Astrocyte (in vitro differentiated cells and primary cell): ENCODE measurements around the gene DRD4. TPM values are rescaled to one million over a fixed set of nuclear protein-coding genes. Genes with fewer than 3 reads are reported as not detected.

Experiments used
- DNase-seq: peaks from one replicate; pipeline ENCODE4 v3.0.0-alpha.2; 2010; ENCODE audit warnings: low read depth
- FAIRE-seq: peaks from 2 replicates; lab custom pipeline; 2011; peaks lifted over from hg19 to GRCh38; lab: Jason Lieb, UNC
- H2AFZ ChIP-seq: 2 replicates; pipeline ENCODE4 v1.6.0; 2012; ENCODE audit warnings: low read depth, low read length, inconsistent platforms
- H3K27ac ChIP-seq: 2 replicates; pipeline ENCODE4 v1.5.1; 2011; ENCODE audit warnings: low read depth, low read length, inconsistent platforms
- H3K27me3 ChIP-seq: 2 replicates; pipeline ENCODE4 v1.6.0; 2011; ENCODE audit warnings: low read length, inconsistent platforms; ENCODE audit not compliant: insufficient read depth
- H3K36me3 ChIP-seq: 2 replicates; pipeline ENCODE4 v1.5.1; 2011; ENCODE audit warnings: low read length, inconsistent platforms; ENCODE audit not compliant: insufficient read depth
- H3K4me1 ChIP-seq: 2 replicates; pipeline ENCODE4 v1.5.1; 2011; ENCODE audit warnings: low read length, inconsistent platforms; ENCODE audit not compliant: insufficient read depth
- H3K4me2 ChIP-seq: 2 replicates; pipeline ENCODE4 v1.6.0; 2012; ENCODE audit warnings: low read length, inconsistent platforms
- H3K4me3 ChIP-seq: 2 replicates; pipeline ENCODE4 v1.5.1; 2011; ENCODE audit warnings: low read depth, mild to moderate bottlenecking, low read length, inconsistent platforms; ENCODE audit not compliant: insufficient read depth
- H3K79me2 ChIP-seq: 2 replicates; pipeline ENCODE4 v1.6.0; 2012; ENCODE audit warnings: mild to moderate bottlenecking, low read length, inconsistent platforms; ENCODE audit not compliant: insufficient read depth
- H3K9ac ChIP-seq: 2 replicates; pipeline ENCODE4 v1.6.0; 2012; ENCODE audit warnings: mild to moderate bottlenecking, low read length, inconsistent platforms
- H3K9me3 ChIP-seq: 2 replicates; pipeline ENCODE4 v1.5.1; 2012; ENCODE audit warnings: low read depth, mild to moderate bottlenecking, low read length, inconsistent platforms; ENCODE audit not compliant: insufficient read depth
- H4K20me1 ChIP-seq: 2 replicates; pipeline ENCODE4 v1.6.0; 2012; ENCODE audit warnings: low read length, inconsistent platforms; ENCODE audit not compliant: insufficient read depth
- H3K27ac Mint-ChIP-seq: one replicate; pipeline ENCODE4 v1.8.0; 2021; ENCODE audit warnings: mild to moderate bottlenecking, mixed read lengths; ENCODE audit not compliant: unreplicated experiment
- H3K27me3 Mint-ChIP-seq: one replicate; pipeline ENCODE4 v1.8.0; 2021; ENCODE audit warnings: low read depth, mixed read lengths; ENCODE audit not compliant: unreplicated experiment
- H3K36me3 Mint-ChIP-seq: one replicate; pipeline ENCODE4 v1.8.0; 2021; ENCODE audit warnings: low read depth, mixed read lengths; ENCODE audit not compliant: unreplicated experiment
- H3K4me1 Mint-ChIP-seq: one replicate; pipeline ENCODE4 v1.8.0; 2021; ENCODE audit warnings: low read depth, mixed read lengths; ENCODE audit not compliant: unreplicated experiment
- H3K4me3 Mint-ChIP-seq: one replicate; pipeline ENCODE4 v1.8.0; 2021; ENCODE audit warnings: mild to moderate bottlenecking, moderate library complexity, mixed read lengths; ENCODE audit not compliant: unreplicated experiment
- H3K9me3 Mint-ChIP-seq: one replicate; pipeline ENCODE4 v1.8.0; 2021; ENCODE audit warnings: mild to moderate bottlenecking, mixed read lengths; ENCODE audit not compliant: unreplicated experiment
- EZH2 ChIP-seq: IDR thresholded peaks from 2 replicates; pipeline ENCODE4 v1.6.1; 2012; ENCODE audit warnings: mild to moderate bottlenecking, low read length, inconsistent platforms; ENCODE audit not compliant: insufficient read depth
- total RNA-seq: library from RNA; stranded (reverse); gene quantifications from 2 replicates; pipeline ENCODE4 v1.2.1, GENCODE V29; 2021
- TF ChIP-seq, protein P1 (sequence below): IDR thresholded peaks from 2 replicates; pipeline ENCODE4 v1.5.1; 2011; ENCODE audit warnings: low read depth, mild to moderate bottlenecking, inconsistent platforms, low read length, moderate library complexity; ENCODE audit not compliant: insufficient read depth

Gene DRD4
- total RNA-seq, 1 donor from 2014 or later, result 9.9 TPM

GRCh38 chr11:674406-674805 lies 37.3 kb downstream of the DRD4 start:
- H3K4me3 ChIP-seq, result no peak overlapping the region
- no peak overlapping the region for H3K4me2 ChIP-seq
- Mint-ChIP-seq H3K27me3 (no peaks in the 10 kb centered on the region), H3K9me3 (no peaks in the 10 kb centered on the region), H3K27ac (peak overlapping the region; percentile 26), H3K4me3 (no peak overlapping the region), H3K36me3 (peaks cover 21% of the 10 kb centered on the region), H3K4me1 (no peaks in the 10 kb centered on the region)
- H3K36me3 ChIP-seq, result peaks cover 17% of the 10 kb centered on the region
- H3K27ac ChIP-seq, result no peak overlapping the region
- DNase-seq (no peak), FAIRE-seq (no peak)
- no peak overlapping the region for H2AFZ ChIP-seq
- H3K79me2 ChIP-seq, result no peaks in the 10 kb centered on the region
- H3K4me1 ChIP-seq, result no peaks in the 10 kb centered on the region
- H4K20me1 ChIP-seq, result peaks cover 4% of the 10 kb centered on the region
- H3K9ac ChIP-seq, result no peak overlapping the region
- TF ChIP-seq, protein P1, sequence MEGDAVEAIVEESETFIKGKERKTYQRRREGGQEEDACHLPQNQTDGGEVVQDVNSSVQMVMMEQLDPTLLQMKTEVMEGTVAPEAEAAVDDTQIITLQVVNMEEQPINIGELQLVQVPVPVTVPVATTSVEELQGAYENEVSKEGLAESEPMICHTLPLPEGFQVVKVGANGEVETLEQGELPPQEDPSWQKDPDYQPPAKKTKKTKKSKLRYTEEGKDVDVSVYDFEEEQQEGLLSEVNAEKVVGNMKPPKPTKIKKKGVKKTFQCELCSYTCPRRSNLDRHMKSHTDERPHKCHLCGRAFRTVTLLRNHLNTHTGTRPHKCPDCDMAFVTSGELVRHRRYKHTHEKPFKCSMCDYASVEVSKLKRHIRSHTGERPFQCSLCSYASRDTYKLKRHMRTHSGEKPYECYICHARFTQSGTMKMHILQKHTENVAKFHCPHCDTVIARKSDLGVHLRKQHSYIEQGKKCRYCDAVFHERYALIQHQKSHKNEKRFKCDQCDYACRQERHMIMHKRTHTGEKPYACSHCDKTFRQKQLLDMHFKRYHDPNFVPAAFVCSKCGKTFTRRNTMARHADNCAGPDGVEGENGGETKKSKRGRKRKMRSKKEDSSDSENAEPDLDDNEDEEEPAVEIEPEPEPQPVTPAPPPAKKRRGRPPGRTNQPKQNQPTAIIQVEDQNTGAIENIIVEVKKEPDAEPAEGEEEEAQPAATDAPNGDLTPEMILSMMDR, result no peak
- no peak for TF ChIP-seq EZH2
- H3K27me3 ChIP-seq, result no peaks in the 10 kb centered on the region
- H3K9me3 ChIP-seq, result no peaks in the 10 kb centered on the region

DNA sequence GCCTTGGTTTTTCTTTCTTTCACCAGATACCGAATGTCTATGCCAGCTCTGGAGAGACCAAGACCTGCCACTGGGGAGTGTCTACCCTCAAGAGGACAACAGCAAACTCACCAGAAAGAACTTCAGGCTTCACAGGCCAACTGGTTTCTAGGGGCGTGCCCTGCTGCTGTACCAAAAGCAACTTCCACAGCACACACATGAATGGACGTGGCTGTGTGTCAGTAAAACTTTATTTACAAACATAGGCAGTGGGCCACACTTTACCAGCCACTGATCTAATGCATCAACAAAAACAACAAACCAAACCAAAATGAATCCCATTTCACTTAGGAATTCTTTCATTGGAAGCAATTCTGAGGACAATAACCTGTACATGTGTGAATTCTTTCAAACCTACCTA lies 41.2 kb downstream of the DRD4 start:
- Mint-ChIP-seq H3K4me1 (no peaks in the 10 kb centered on the region), H3K36me3 (peaks cover 33% of the 10 kb centered on the region), H3K27ac (no peak overlapping the region), H3K4me3 (no peak overlapping the region), H3K9me3 (no peaks in the 10 kb centered on the region), H3K27me3 (no peaks in the 10 kb centered on the region)
- Histone ChIP-seq H3K36me3 (peaks cover 10% of the 10 kb centered on the region), H4K20me1 (no peaks in the 10 kb centered on the region), H3K27me3 (no peaks in the 10 kb centered on the region), H3K9me3 (no peaks in the 10 kb centered on the region), H3K9ac (no peak overlapping the region), H3K4me1 (no peaks in the 10 kb centered on the region), H3K27ac (no peak overlapping the region), H3K4me3 (no peak overlapping the region), H3K4me2 (no peak overlapping the region), H2AFZ (no peak overlapping the region), H3K79me2 (no peaks in the 10 kb centered on the region)
- FAIRE-seq, result no peak
- DNase-seq, result no peak
- TF ChIP-seq, protein P1, result no peak
- TF ChIP-seq EZH2, result no peak

DNA sequence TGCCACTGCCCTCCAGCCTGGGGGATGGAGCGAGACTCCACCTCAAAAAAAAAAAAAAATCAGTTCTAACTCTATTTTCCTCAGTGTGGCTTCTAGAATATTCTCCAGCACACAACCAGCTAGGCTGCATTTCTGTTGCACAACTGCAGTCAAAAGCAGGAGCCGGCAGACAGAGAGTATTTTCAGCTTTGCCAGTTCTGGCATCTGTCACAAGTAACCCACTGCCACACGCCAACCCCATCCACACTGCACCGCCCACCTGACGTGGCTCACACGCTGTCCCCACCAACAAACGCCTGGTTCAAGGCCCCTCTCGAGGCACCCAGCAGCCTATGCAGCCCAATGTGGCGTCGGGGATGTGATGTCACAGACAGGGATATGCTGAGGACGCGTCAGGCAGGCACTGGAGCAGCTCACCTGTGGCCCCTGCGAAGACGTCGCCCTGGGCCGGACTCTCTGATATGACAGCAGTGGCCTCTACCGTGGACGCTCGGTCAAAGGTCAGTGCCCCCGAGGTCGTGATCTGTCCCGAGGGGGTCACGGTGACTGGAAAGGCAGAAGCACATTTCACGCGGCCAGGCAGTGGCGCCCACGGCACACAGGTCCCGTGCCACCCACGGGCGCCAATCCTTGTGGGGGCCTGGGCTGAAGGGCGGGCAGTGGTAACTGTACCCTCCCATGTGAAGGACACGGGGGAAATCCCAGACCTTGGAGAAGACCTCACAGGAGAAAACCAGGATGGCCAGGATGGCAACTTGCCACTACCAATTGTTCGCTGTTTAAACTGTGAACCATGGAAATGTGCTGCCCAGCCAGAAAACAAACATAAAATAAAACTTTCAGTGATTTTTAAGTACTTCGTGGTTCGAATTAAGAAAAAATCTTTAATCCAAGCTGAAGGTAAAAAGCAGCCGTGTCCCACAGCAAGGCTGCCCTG lies 42.5 kb downstream of the DRD4 start:
- Mint-ChIP-seq H3K27me3 (no peaks in the 10 kb centered on the region), H3K9me3 (no peaks in the 10 kb centered on the region), H3K27ac (no peak overlapping the region), H3K4me3 (no peak overlapping the region), H3K36me3 (peaks cover 31% of the 10 kb centered on the region), H3K4me1 (no peaks in the 10 kb centered on the region)
- TF ChIP-seq EZH2, result no peak
- TF ChIP-seq, protein P1, result no peak
- H3K27ac ChIP-seq, result no peak overlapping the region
- H3K9me3 ChIP-seq, result no peaks in the 10 kb centered on the region
- H3K36me3 ChIP-seq, result peaks cover 18% of the 10 kb centered on the region
- H3K27me3 ChIP-seq, result no peaks in the 10 kb centered on the region
- FAIRE-seq (no peak), DNase-seq (no peak)
- no peak overlapping the region for H2AFZ ChIP-seq
- H3K9ac ChIP-seq, result no peak overlapping the region
- no peak overlapping the region for H3K4me2 ChIP-seq
- H3K4me3 ChIP-seq, result no peak overlapping the region
- H3K79me2 ChIP-seq, result no peaks in the 10 kb centered on the region
- H4K20me1 ChIP-seq, result no peaks in the 10 kb centered on the region
- no peaks in the 10 kb centered on the region for H3K4me1 ChIP-seq
